Measurements from ENCODE around the gene RAB39B.

RAB39B gene

DNA sequence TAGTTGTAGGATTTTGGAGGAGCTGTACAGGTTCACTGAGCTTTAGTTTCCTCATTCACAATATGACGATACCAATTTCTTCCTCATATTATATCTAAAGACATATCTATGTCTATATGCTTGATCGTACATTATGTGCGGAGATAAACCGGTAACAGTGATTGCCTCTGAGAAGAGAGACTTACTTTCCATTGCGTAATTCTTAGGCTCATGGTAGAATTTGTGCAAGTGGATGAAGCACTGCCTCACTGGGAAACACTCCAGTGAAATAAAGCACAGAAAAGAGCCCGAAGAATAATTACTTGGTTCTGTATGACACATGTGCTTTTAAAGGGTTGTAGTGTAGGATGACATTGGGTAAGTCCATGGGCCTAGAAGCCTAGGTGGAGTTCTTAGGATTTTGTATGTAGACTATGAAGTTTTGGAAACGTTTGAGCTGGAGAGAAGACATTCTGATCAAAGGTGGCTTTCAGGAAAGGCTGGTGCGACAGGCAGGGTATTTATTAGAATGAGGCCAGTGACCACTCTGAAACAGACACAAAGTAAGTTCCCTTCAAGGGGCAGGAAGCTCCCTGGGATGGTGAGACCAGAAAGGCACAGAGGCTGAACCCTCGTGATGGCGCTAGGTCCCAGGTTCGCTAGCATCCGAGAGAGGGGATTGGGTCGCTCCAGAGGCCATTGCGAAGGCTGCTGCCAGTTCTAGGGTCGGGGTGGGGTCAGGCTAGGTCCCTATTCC is 48.7 kb downstream of the RAB39B start:
- FAIRE-seq, result no peak

DNA sequence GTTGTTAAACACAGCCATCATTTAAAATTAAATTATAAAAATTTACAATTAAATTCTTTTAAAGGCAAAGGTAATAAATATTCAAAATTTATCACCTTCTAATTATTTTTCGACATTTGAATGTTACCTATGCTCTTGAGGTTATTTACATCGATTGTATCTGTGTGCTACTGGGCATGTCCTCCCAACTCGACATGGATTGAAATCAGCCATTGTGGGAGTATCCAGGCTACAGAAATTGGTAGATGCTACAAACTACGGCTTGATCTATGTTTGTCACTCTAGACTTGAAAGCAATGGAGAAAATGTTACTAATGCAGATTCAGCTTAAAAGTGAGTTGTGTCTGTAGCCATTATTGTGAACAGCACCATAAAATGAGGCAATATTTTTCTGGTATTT is 50.6 kb downstream of the RAB39B start:
- no peak for FAIRE-seq

DNA sequence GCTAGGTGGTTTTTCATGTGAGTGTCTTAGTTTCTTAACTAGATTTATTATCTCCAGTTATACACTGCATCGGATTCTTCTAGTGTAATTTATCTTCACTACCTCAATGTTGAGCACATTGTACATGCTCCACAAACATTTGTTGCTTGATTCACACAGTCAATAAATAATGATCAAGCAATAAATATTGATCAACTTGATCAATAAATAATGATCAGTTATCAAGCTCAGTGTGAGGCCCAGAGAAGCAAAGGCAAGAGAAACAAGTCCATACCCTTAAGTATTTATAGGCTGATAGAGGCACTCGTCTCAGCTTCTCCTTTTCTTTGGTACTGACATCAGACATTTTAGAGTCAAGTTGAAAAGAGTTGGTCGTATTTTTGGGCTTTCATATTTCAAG is 53.1 kb downstream of the RAB39B start:
- no peak for FAIRE-seq
